Prostate gland (tissue), 2 donors: Measurements from ENCODE around the gene WEE2. TPM values are rescaled to one million over a fixed set of nuclear protein-coding genes. Genes with fewer than 3 reads are reported as not detected.
"Not testable (repeated sequence)": the region's sequence is repeated elsewhere in the genome, so short reads cannot be mapped to it uniquely, and the experiment has no call there.

Experiments
- DNase-seq: peaks from one replicate; pipeline ENCODE4 v3.0.0-alpha.2; 2019; ENCODE audit warnings: low spot score
- H3K27ac ChIP-seq, 2 donors: fragments of 200-600 bp; sonication (generic); 2 replicates each; pipeline ENCODE4 v1.5.1; 2017 to 2019
- H3K27me3 ChIP-seq: fragments of 200-600 bp; sonication (generic); replicated peaks from 2 replicates; pipeline ENCODE4 v1.5.1; 2019; ENCODE audit not compliant: insufficient read depth
- H3K36me3 ChIP-seq, 2 donors: fragments of 200-600 bp; sonication (generic); 1 replicate in 1 of 2; 2 replicates in 1 of 2; pipeline versions ENCODE4 v1.5.1 to v1.8.1; 2017 to 2019
- H3K4me1 ChIP-seq: fragments of 200-600 bp; sonication (generic); replicated peaks from 2 replicates; pipeline ENCODE4 v1.5.1; 2019
- H3K4me3 ChIP-seq, 2 donors: fragments of 200-600 bp; sonication (generic); 2 replicates each; pipeline ENCODE4 v1.5.1; 2017 to 2019
- H3K9me3 ChIP-seq: fragments of 200-600 bp; sonication (generic); 2 replicates; pipeline ENCODE4 v1.5.1; 2017
- CTCF ChIP-seq, 4 experiments: fragments of 200-600 bp in 2 of 4; fragments of 450-650 bp in 2 of 4; sonication (generic) in 2 of 4; IDR thresholded peaks; 1 replicate in 3 of 4; 2 replicates in 1 of 4; pipeline ENCODE4 v1.5.1; 2016 to 2019; ENCODE audit warnings: antibody characterized with exemption in 4 of 4, mild to moderate bottlenecking in 2 of 4, moderate library complexity in 2 of 4
- POLR2A ChIP-seq: fragments of 450-650 bp; IDR thresholded peaks from one replicate; pipeline ENCODE4 v1.6.1; 2016; ENCODE audit warnings: antibody characterized with exemption, mild to moderate bottlenecking
- POLR2AphosphoS5 ChIP-seq: sonication (generic); formaldehyde crosslinking; IDR thresholded peaks from one replicate; pipeline ENCODE4 v1.6.1; 2017; ENCODE audit warnings: antibody characterized with exemption
- WGBS: methylation state at CpG from one replicate; pipeline ENCODE4 v1.1.5; 2018; 5-methylcytosine and 5-hydroxymethylcytosine counted together
- intact Hi-C: fragments of 100-400 bp; cut with DNase I; formaldehyde crosslinking; loops from one replicate; pipeline ENCODE4 v1.14.2; 2022
- total RNA-seq, 2 donors: library from RNA; depleted of rRNA; stranded (reverse); fragments of >200 nt; gene quantifications; one replicate each; pipeline ENCODE4 v1.1.0, GENCODE V29; 2016

WEE2 gene
- total RNA-seq, 2 donors from 2014 or later = not detected

GRCh38 chr7:141738592-141739013 lies 30.4 kb downstream of the WEE2 start:
- Histone ChIP-seq H3K4me1 (peaks cover 9% of the 10 kb centered on the region), H3K27ac (peak overlapping the region; percentile 78 to 84), H3K36me3 (peaks cover 0 to 5% of the 10 kb centered on the region in 2 donors), H3K9me3 (no peaks in the 10 kb centered on the region), H3K27me3 (no peaks in the 10 kb centered on the region), H3K4me3 (peak overlapping the region; percentile 63 to 74)
- WGBS = 1% methylated on average over 6 of the region's 6 CpGs
- intact Hi-C loops = no loop called here
- TF ChIP-seq POLR2AphosphoS5 (no peak), CTCF (IDR thresholded peaks at IDR 0.05) (no peak), POLR2A (no peak)
- no peak for DNase-seq

GRCh38 chr7:141739250-141739649 lies 31.1 kb downstream of the WEE2 start:
- TF ChIP-seq POLR2AphosphoS5 = no peak
- no peak for TF ChIP-seq CTCF (IDR thresholded peaks at IDR 0.05)
- TF ChIP-seq POLR2A = no peak
- Histone ChIP-seq H3K9me3 (no peaks in the 10 kb centered on the region), H3K27me3 (no peaks in the 10 kb centered on the region), H3K4me3 (no peak overlapping the region), H3K36me3 (peaks cover 0 to 9% of the 10 kb centered on the region in 2 donors), H3K4me1 (peaks cover 9% of the 10 kb centered on the region), H3K27ac (no peak overlapping the region)
- intact Hi-C loops = no loop called here
- 64% methylated on average over 3 of the region's 3 CpGs for WGBS
- DNase-seq = no peak

- Histone ChIP-seq H3K27ac (no peak overlapping the region), H3K36me3 (peaks cover 0 to 9% of the 10 kb centered on the region in 2 donors), H3K27me3 (no peaks in the 10 kb centered on the region), H3K4me1 (peaks cover 9% of the 10 kb centered on the region), H3K4me3 (no peak overlapping the region), H3K9me3 (no peaks in the 10 kb centered on the region)
- TF ChIP-seq POLR2A = no peak
- no peak for TF ChIP-seq POLR2AphosphoS5
- no peak for TF ChIP-seq CTCF (IDR thresholded peaks at IDR 0.05)
- WGBS = 86% methylated on average over 1 of the region's 1 CpG
- no peak for DNase-seq
- intact Hi-C loops = no loop called here
Measured at GRCh38 chr7:141742229-141742628, 34.1 kb downstream of the WEE2 start.

- Histone ChIP-seq H3K27me3 (no peaks in the 10 kb centered on the region), H3K9me3 (no peaks in the 10 kb centered on the region), H3K36me3 (peaks cover 0 to 9% of the 10 kb centered on the region in 2 donors), H3K27ac (no peak overlapping the region), H3K4me1 (peaks cover 5% of the 10 kb centered on the region), H3K4me3 (no peak overlapping the region)
- TF ChIP-seq CTCF (IDR thresholded peaks at IDR 0.05) (no peak), POLR2A (no peak), POLR2AphosphoS5 (no peak)
- intact Hi-C loops = no loop called here
- no peak for DNase-seq
- WGBS = 90% methylated on average over 2 of the region's 2 CpGs
Measured at GRCh38 chr7:141744131-141744530, 36.0 kb downstream of the WEE2 start.

- intact Hi-C loops = no loop called here
- Histone ChIP-seq H3K9me3 (no peaks in the 10 kb centered on the region), H3K4me1 (no peaks in the 10 kb centered on the region), H3K4me3 (no peak overlapping the region), H3K27me3 (no peaks in the 10 kb centered on the region), H3K36me3 (peaks cover 16 to 22% of the 10 kb centered on the region in 2 donors), H3K27ac (no peak overlapping the region)
- WGBS = 89% methylated on average over 2 of the region's 2 CpGs
- DNase-seq = no peak
- no peak for TF ChIP-seq POLR2A
- TF ChIP-seq CTCF (IDR thresholded peaks at IDR 0.05) = no peak
- no peak for TF ChIP-seq POLR2AphosphoS5
Measured at GRCh38 chr7:141748396-141748795, 40.2 kb downstream of the WEE2 start.

GRCh38 chr7:141751904-141752303 lies 43.8 kb downstream of the WEE2 start:
- H3K4me3 ChIP-seq, H3K27me3 ChIP-seq, DNase-seq, H3K27ac ChIP-seq, intact Hi-C loops, H3K4me1 ChIP-seq, H3K9me3 ChIP-seq: not testable (repeated sequence)
- 97% methylated on average over 10 of the region's 10 CpGs for WGBS
- peaks cover 12 to 22% of the 10 kb centered on the region in 2 donors for H3K36me3 ChIP-seq
